SIG-M5 (cell line): ENCODE data around the gene SBF1.
"Not testable (repeated sequence)": the region's sequence is repeated elsewhere in the genome, so short reads cannot be mapped to it uniquely, and the experiment has no call there.

Experiments used
- DNase-seq: peaks from one replicate; lab custom pipeline; 2025; lab: John Stamatoyannopoulos, UW

The SBF1 gene

GRCh38 chr22:50422961-50423815, 51.6 kb downstream of the SBF1 start:
- DNase-seq, result no peak

- no peak for DNase-seq
Measured at GRCh38 chr22:50422046-50422445, 52.8 kb downstream of the SBF1 start.

DNA sequence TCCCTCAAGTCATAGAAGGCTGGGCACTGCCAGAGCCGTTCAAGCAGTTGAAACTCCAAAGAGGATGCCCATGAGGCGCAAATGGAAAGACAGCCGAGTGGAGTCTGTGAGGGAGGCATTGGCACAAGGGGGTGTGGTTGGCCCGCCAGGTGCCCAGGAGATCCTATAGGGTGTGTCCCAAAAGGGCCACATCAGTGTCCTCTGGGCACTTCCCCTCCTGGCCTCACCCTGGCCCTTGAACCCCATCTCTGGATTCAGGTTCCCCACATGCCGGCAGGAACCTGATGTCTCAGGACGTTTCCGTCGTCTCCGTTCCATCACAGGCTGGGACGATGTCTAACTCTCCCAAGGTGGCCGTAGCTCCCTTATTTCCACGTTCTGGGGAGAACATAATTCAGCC, 54.3 kb downstream of the SBF1 start:
- no peak for DNase-seq

GRCh38 chr22:50420015-50420414, 54.8 kb downstream of the SBF1 start:
- no peak for DNase-seq

DNA sequence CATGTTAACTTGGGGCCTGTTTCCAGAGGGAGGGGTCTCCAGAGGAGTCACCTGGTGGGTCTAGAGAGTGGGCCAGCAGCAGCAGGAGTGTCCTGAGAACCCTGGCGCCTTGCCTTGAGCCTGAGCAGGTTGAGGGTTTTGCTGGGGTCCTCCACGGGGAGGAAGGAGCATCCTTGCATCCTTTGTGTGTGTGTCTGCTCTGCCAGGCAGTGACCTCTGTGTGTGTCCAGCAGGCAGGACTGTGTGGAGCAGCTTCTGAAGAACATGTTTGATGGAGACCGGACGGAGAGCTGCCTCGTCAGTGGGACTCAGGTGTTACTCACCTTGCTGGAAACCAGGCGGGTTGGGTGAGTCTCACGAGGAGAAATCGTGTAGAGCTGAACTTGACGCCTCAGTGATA, 55.7 kb downstream of the SBF1 start:
- DNase-seq, result no peak

GRCh38 chr22:50418624-50419023, 56.2 kb downstream of the SBF1 start:
- DNase-seq, result no peak

GRCh38 chr22:50417411-50418210, 57.2 kb downstream of the SBF1 start:
- DNase-seq, result no peak

- DNase-seq, result no peak
Measured at GRCh38 chr22:50416996-50417395, 57.8 kb downstream of the SBF1 start.

GRCh38 chr22:50415426-50415825, 59.4 kb downstream of the SBF1 start:
- DNase-seq, result no peak

GRCh38 chr22:50414476-50415248, 60.2 kb downstream of the SBF1 start:
- DNase-seq, result no peak

DNA sequence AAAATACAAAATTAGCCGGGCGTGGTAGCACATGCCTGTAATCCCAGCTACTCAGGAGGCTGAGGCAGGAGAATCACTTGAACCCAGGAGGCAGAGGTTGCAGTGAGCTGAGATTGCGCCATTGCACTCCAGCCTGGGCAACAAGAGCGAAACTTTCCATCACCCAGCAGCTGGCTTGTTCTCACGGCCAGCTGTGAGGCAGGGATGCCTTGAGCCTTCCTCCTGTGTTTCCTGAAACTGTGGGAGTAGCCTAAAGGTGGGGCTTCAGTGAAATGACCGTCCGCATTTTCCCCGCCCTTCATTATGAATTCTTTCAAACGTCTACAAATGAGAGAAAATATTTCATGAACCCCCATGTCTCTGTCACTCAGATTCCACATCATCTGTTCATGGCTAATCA, 65.9 kb downstream of the SBF1 start:
- DNase-seq, result not testable (repeated sequence)

DNA sequence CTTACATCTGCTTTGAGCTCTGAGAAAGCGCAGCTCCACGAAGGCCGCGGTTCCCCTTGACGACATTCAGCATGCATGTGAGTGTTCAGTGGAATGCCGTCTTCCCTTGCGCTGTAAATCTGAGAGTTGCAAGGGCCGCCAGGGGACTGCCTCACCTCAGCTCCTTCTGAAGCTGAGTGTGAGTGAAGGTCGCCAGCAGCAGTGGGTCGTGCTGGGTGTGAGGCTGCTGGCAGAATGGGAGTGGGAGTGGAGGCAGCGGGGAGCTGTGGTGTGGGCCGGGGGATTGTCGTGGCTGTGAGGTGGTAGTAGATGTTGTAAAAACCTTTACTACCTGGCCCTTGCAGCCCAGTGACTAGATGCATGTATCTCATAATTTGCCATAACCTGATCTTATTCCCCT, 66.5 kb downstream of the SBF1 start:
- no peak for DNase-seq

GRCh38 chr22:50406416-50407170, 68.2 kb downstream of the SBF1 start:
- DNase-seq, result no peak

- no peak for DNase-seq
Measured at GRCh38 chr22:50403701-50404101, 71.1 kb downstream of the SBF1 start.

GRCh38 chr22:50401907-50402306, 72.9 kb downstream of the SBF1 start:
- no peak for DNase-seq

GRCh38 chr22:50400931-50401330, 73.9 kb downstream of the SBF1 start:
- no peak for DNase-seq

- no peak for DNase-seq
Measured at GRCh38 chr22:50400406-50400805, 74.4 kb downstream of the SBF1 start.

- DNase-seq, result peak; percentile 51
Measured at GRCh38 chr22:50399751-50400331, 75.0 kb downstream of the SBF1 start.

- DNase-seq, result no peak
Measured at GRCh38 chr22:50398831-50399648, 75.8 kb downstream of the SBF1 start.

DNA sequence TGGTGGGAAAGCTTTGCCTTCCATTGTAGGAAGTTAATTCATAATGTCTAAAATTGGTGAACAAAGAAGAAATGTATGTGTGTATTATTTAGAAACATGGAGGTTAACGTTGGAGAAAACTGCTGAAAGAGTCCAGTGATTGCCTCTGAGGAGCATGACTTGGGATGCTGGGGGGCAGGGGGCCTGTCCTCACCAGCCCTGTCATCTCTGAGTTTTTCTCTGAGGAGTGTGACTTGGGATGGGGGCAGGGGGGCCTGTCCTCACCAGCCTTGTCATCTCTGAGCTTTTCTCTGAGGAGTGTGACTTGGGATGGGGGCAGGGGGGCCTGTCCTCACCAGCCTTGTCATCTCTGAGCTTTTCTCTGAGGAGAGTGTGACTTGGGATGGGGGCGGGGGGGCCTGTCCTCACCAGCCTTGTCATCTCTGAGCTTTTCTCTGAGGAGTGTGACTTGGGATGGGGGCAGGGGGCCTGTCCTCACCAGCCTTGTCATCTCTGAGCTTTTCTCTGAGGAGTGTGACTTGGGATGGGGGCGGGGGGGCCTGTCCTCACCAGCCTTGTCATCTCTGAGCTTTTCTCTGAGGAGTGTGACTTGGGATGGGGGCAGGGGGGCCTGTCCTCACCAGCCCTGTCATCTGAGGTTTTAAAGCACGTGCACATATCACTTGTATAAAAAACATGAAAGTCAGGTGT, 77.3 kb downstream of the SBF1 start:
- DNase-seq, result not testable (repeated sequence)
